AG10803 (cell line): ENCODE results near the gene SP6.
A peak's percentile ranks its signal among the peaks of the same experiment; 100 is the strongest.

Experiments used
- DNase-seq: peaks from one replicate; pipeline ENCODE4 v3.0.0; 2010; ENCODE audit warnings: low read depth
- H3K4me3 ChIP-seq: 2 replicates; pipeline ENCODE4 v1.5.1; 2011; ENCODE audit warnings: mild to moderate bottlenecking, low read length, control low read depth
- CTCF ChIP-seq: conservative IDR thresholded peaks from 2 replicates; pipeline ENCODE4 v1.5.1; 2011; ENCODE audit warnings: mild to moderate bottlenecking, low read length, control low read depth, inconsistent platforms

Gene SP6

GRCh38 chr17:47895347-47895855, 44.4 kb upstream of the SP6 start:
- DNase-seq, result no peak
- H3K4me3 ChIP-seq, result peak overlapping the region; percentile 98
- no peak for TF ChIP-seq CTCF

GRCh38 chr17:47894498-47895346, 43.8 kb upstream of the SP6 start:
- H3K4me3 ChIP-seq, result peak overlapping the region; percentile 98
- no peak for DNase-seq
- TF ChIP-seq CTCF, result no peak

GRCh38 chr17:47891545-47892088, 40.7 kb upstream of the SP6 start:
- H3K4me3 ChIP-seq, result no peak overlapping the region
- no peak for TF ChIP-seq CTCF
- no peak for DNase-seq

- DNase-seq, result peak; percentile 79
- no peak overlapping the region for H3K4me3 ChIP-seq
- peak; percentile 86 for TF ChIP-seq CTCF
Measured at GRCh38 chr17:47889734-47890529, 39.0 kb upstream of the SP6 start.

GRCh38 chr17:47888293-47888692, 37.3 kb upstream of the SP6 start:
- TF ChIP-seq CTCF, result no peak
- H3K4me3 ChIP-seq, result no peak overlapping the region
- DNase-seq, result no peak

GRCh38 chr17:47884905-47885730, 34.2 kb upstream of the SP6 start:
- TF ChIP-seq CTCF, result no peak
- DNase-seq, result no peak
- no peak overlapping the region for H3K4me3 ChIP-seq
